HG03103 (cell line): ENCODE measurements around the gene SULT2A1.
"Not testable (repeated sequence)": the region's sequence is repeated elsewhere in the genome, so short reads cannot be mapped to it uniquely, and the experiment has no call there.

Experiments
- ATAC-seq: cut with Tn5 transposase; IDR thresholded peaks from one replicate; pipeline ENCODE4 v1.9.1; 2021; ENCODE audit warnings: low read depth; ENCODE audit not compliant: unreplicated experiment

SULT2A1 gene, protein sequence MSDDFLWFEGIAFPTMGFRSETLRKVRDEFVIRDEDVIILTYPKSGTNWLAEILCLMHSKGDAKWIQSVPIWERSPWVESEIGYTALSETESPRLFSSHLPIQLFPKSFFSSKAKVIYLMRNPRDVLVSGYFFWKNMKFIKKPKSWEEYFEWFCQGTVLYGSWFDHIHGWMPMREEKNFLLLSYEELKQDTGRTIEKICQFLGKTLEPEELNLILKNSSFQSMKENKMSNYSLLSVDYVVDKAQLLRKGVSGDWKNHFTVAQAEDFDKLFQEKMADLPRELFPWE

GRCh38 chr19:47886010-47886559 lies at the start of gene SULT2A1:
TSS of gene SULT2A1 (minus strand) at chr19:47886315. CDS start at chr19:47886257, 58 bp downstream.
- no peak for ATAC-seq

- ATAC-seq, result not testable (repeated sequence)
Measured at GRCh38 chr19:47928581-47928980, 42.5 kb upstream of the SULT2A1 start.

- not testable (repeated sequence) for ATAC-seq
Measured at GRCh38 chr19:47920107-47920506, 34.0 kb upstream of the SULT2A1 start.

GRCh38 chr19:47910191-47910590 lies 24.1 kb upstream of the SULT2A1 start:
- not testable (repeated sequence) for ATAC-seq

- not testable (repeated sequence) for ATAC-seq
Measured at GRCh38 chr19:47909350-47909749, 23.2 kb upstream of the SULT2A1 start.

- no peak for ATAC-seq
Measured at GRCh38 chr19:47901370-47901769, 15.3 kb upstream of the SULT2A1 start.

DNA sequence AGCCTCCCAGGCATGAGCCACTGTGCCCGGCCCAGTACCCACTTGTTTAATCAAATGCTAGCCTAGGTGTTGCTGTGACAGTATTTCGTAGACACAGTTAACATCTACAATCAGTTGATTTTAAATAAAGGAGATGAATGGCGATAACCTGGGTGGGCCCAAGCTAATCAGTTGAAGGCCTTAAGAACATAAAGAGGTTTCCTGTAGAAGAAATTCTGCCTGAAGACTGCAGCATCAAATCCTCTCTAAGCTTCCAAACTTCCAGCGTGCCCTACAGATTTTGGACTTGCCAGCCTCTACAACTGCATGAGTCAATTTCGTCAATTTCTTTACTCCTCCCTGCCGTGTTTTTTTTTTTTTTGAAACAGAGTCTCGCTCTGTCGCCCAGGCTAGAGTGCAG lies 13.2 kb upstream of the SULT2A1 start:
- ATAC-seq, result no peak

GRCh38 chr19:47897861-47898260 lies 11.7 kb upstream of the SULT2A1 start:
- no peak for ATAC-seq

GRCh38 chr19:47896773-47897172 lies 10.7 kb upstream of the SULT2A1 start:
- no peak for ATAC-seq

DNA sequence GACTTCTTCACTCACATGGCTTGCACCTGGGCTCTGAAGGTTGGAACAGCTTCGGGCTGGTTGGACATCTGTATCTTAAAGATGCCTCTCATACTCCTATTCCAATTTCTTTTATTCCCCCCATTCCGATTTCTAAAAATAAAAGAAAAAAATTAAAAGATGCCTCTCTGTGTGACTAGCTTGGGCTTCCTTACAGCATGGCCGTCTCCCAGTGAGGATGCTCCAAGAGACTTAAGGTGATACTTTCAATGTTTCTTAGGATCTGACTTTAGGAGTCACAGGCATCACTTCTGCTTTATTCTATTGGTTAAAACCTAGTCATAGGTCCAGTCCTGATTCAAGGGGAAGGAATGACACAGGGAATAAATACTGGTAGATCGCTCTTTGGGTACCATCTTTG lies 9.9 kb upstream of the SULT2A1 start:
- no peak for ATAC-seq

GRCh38 chr19:47895165-47895782 lies 9.2 kb upstream of the SULT2A1 start:
- ATAC-seq, result no peak

- no peak for ATAC-seq
Measured at GRCh38 chr19:47891923-47892666, 6.0 kb upstream of the SULT2A1 start.

DNA sequence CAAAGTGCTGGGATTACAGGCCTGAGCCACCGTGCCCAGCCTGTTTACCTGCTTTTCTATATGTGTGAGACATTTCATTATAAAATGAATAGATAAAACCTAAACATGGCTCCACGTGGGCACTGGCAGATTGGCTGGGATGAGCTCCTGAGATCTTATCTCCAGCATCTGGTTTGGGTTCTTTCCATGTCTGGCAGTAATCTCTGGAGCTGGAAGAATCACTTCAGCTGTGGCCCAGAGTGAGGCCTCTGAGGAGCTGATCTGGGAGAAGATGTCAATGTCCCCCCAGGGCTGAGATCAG lies 5.5 kb upstream of the SULT2A1 start:
- no peak for ATAC-seq

DNA sequence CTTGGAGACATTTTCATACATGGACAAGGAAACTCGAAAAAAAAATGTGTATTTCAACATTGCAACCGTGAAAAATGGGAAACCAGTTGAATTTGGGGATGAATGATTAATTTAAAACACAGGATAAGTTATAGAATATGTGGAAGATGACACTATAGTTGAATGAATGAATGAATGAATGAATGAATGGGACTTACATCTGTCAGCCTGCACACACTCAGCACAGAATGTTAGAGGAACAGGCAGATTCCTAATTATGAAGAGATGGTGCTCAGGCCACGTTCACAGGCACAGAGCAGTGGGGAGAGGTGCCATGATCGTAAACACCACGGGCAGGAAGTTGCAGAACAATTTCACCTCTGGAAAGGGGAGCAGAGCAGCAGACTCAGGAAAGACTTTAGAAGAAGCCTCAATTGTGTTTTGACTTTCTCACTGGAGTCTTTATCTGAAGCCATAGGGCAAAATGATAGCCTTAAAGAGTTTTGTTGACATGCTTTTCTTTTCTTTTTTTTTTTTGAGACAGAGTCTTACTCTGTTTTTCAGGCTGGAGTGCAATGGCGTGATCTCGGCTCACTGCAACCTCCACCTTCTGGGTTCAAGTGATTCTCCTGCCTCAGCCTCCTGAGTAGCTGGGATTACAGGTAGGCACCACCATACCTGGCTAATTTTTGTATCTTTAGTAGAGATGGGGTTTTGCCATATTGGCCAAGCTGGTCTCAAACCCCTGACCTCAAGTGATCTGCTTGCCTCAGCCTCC lies 4.9 kb upstream of the SULT2A1 start:
- ATAC-seq, result no peak

- ATAC-seq, result no peak
Measured at GRCh38 chr19:47885067-47885463, 1.1 kb downstream of the SULT2A1 start.

DNA sequence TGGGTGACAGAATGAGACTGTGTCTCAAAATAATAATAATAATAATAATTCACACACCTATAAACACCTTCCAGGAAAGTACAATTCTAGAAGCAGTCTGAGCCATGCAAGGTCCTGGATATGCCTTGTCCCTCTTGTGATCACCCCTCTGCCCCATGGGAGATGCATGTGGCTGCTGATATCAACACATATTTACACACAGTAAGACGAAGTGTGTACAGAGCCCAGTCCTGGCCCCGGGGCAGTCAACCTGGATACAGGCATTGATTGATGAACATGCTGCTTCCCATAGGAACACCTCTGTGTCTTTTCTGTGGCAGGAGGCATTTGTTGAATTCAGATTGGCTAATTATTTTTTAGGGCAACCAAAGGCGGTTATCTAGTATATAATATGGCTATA lies 3.2 kb downstream of the SULT2A1 start:
- no peak for ATAC-seq

GRCh38 chr19:47881757-47882156 lies 4.4 kb downstream of the SULT2A1 start:
- ATAC-seq, result no peak

- ATAC-seq, result not testable (repeated sequence)
Measured at GRCh38 chr19:47879385-47879784, 6.7 kb downstream of the SULT2A1 start.

- no peak for ATAC-seq
Measured at GRCh38 chr19:47878906-47879305, 7.2 kb downstream of the SULT2A1 start.

- ATAC-seq, result no peak
Measured at GRCh38 chr19:47865166-47865565, 20.9 kb downstream of the SULT2A1 start.

GRCh38 chr19:47863514-47863936 lies 22.6 kb downstream of the SULT2A1 start:
- no peak for ATAC-seq
